CD14-positive monocyte (primary cell): Measurements from ENCODE around the gene NOP14. TPM values are rescaled to one million over a fixed set of nuclear protein-coding genes. Genes with fewer than 3 reads are reported as not detected.
A peak's percentile ranks its signal among the peaks of the same experiment; 100 is the strongest.

Source experiments
- DNase-seq, 3 donors: peaks; one replicate each; pipeline ENCODE4 v3.0.0-alpha.2; 2011 to 2022
- H2AFZ ChIP-seq: 2 replicates; pipeline ENCODE4 v1.6.0; 2012; ENCODE audit warnings: mild to moderate bottlenecking, low read depth, low read length, inconsistent platforms; ENCODE audit not compliant: insufficient read depth, poor library complexity, severe bottlenecking
- H3K27ac ChIP-seq, 2 donors: 1 replicate in 1 of 2; 2 replicates in 1 of 2; pipeline ENCODE4 v1.5.1; 2012 to 2013; ENCODE audit warnings: low read length in 2 of 2, control low read depth in 1 of 2, inconsistent platforms in 1 of 2, low read depth in 1 of 2, mild to moderate bottlenecking in 1 of 2
- H3K27me3 ChIP-seq, 2 donors: one replicate each; pipeline versions ENCODE4 v1.6.0 to v1.6.1; 2011 to 2013; ENCODE audit warnings: low read length in 2 of 2; ENCODE audit not compliant: control insufficient read depth in 2 of 2, insufficient read depth in 2 of 2
- H3K36me3 ChIP-seq, 2 donors: replicated peaks in 1 of 2; 1 replicate in 1 of 2; 2 replicates in 1 of 2; pipeline versions ENCODE4 v1.5.1 to v1.6.1; 2012 to 2013; ENCODE audit warnings: low read length in 2 of 2, control low read depth in 1 of 2, inconsistent platforms in 1 of 2, mild to moderate bottlenecking in 1 of 2; ENCODE audit not compliant: insufficient read depth in 2 of 2, control insufficient read depth in 1 of 2
- H3K4me1 ChIP-seq, 2 donors: 1 replicate in 1 of 2; 2 replicates in 1 of 2; pipeline versions ENCODE4 v1.5.1 to v1.6.1; 2012 to 2013; ENCODE audit warnings: low read length in 2 of 2, control low read depth in 1 of 2, inconsistent platforms in 1 of 2, mild to moderate bottlenecking in 1 of 2, moderate library complexity in 1 of 2; ENCODE audit not compliant: insufficient read depth in 2 of 2, control insufficient read depth in 1 of 2
- H3K4me2 ChIP-seq: replicated peaks from 2 replicates; pipeline ENCODE3; 2012; ENCODE audit warnings: low read length, moderate library complexity, mild to moderate bottlenecking; ENCODE audit not compliant: poor library complexity, severe bottlenecking; ENCODE audit errors: extremely low read depth
- H3K4me3 ChIP-seq, 3 experiments: fragments of 200-600 bp in 1 of 3; sonication (generic) in 1 of 3; replicated peaks in 1 of 3; 1 replicate in 2 of 3; 2 replicates in 1 of 3; pipeline ENCODE4 v1.5.1; 2011 to 2013; ENCODE audit warnings: low read length in 3 of 3, mild to moderate bottlenecking in 3 of 3, control low read depth in 2 of 3, low read depth in 2 of 3, inconsistent platforms in 1 of 3, moderate library complexity in 1 of 3
- H3K79me2 ChIP-seq: 2 replicates; pipeline ENCODE4 v1.6.0; 2012; ENCODE audit warnings: mild to moderate bottlenecking, control low read depth, inconsistent platforms, low read length, moderate library complexity; ENCODE audit not compliant: insufficient read depth
- H3K9ac ChIP-seq: 2 replicates; pipeline ENCODE4 v1.6.0; 2017; ENCODE audit warnings: low read length, mild to moderate bottlenecking; ENCODE audit not compliant: insufficient read depth, poor library complexity, severe bottlenecking
- H3K9me3 ChIP-seq, 2 donors: replicated peaks in 1 of 2; 1 replicate in 1 of 2; 2 replicates in 1 of 2; pipeline versions ENCODE4 v1.5.1 to v1.6.1; 2012 to 2013; ENCODE audit warnings: low read length in 2 of 2, control low read depth in 1 of 2; ENCODE audit not compliant: control insufficient read depth in 1 of 2, insufficient read depth in 1 of 2
- H4K20me1 ChIP-seq: 2 replicates; pipeline ENCODE4 v1.6.0; 2012; ENCODE audit warnings: mild to moderate bottlenecking, low read length, control low read depth, moderate library complexity; ENCODE audit not compliant: insufficient read depth
- H3K27ac Mint-ChIP-seq, 7 donors: one replicate each; pipeline ENCODE4 v1.8.0; 2020; ENCODE audit warnings: mild to moderate bottlenecking in 7 of 7, mixed read lengths in 7 of 7, moderate library complexity in 6 of 7, inconsistent platforms in 2 of 7
- H3K27me3 Mint-ChIP-seq, 3 donors: one replicate each; pipeline ENCODE4 v1.8.0; 2021 to 2022; ENCODE audit warnings: low read depth in 3 of 3, mild to moderate bottlenecking in 3 of 3, mixed read lengths in 3 of 3, moderate library complexity in 3 of 3, inconsistent platforms in 1 of 3
- H3K36me3 Mint-ChIP-seq, 2 donors: one replicate each; pipeline ENCODE4 v1.8.0; 2020; ENCODE audit warnings: mixed read lengths in 2 of 2, inconsistent platforms in 1 of 2, mild to moderate bottlenecking in 1 of 2
- H3K4me1 Mint-ChIP-seq: one replicate; pipeline ENCODE4 v1.8.0; 2020; ENCODE audit warnings: mild to moderate bottlenecking, mixed read lengths
- H3K4me3 Mint-ChIP-seq, 2 donors: one replicate each; pipeline ENCODE4 v1.8.0; 2020; ENCODE audit warnings: mild to moderate bottlenecking in 2 of 2, mixed read lengths in 2 of 2, moderate library complexity in 1 of 2
- H3K9me3 Mint-ChIP-seq, 7 donors: one replicate each; pipeline ENCODE4 v1.8.0; 2020 to 2022; ENCODE audit warnings: mixed read lengths in 7 of 7, mild to moderate bottlenecking in 6 of 7, moderate library complexity in 6 of 7, inconsistent platforms in 2 of 7
- CTCF ChIP-seq: fragments of 200-600 bp; IDR thresholded peaks from one replicate; pipeline ENCODE4 v1.8.0; 2022; ENCODE audit warnings: antibody characterized with exemption, mild to moderate bottlenecking
- WGBS: methylation state at CpG from one replicate; pipeline ENCODE4 v1.1.5; 2013; ENCODE audit warnings: missing lambda C conversion rate; ENCODE audit not compliant: insufficient coverage; 5-methylcytosine and 5-hydroxymethylcytosine counted together
- intact Hi-C, 2 donors: fragments of 100-400 bp; cut with micrococcal nuclease; formaldehyde crosslinking; loops; one replicate each; pipeline versions ENCODE4 v1.15.0 to v1.15.1; 2023
- polyA plus RNA-seq, 3 donors: library from polyadenylated mRNA; depleted of rRNA in 1 of 3; unstranded in 2 of 3; stranded (reverse) in 1 of 3; fragments of 300-500 nt in 2 of 3; fragments of >200 nt in 1 of 3; fragmentation: Illumina TruSeq in 2 of 3; gene quantifications; 1 replicate in 2 of 3; 2 replicates in 1 of 3; pipeline ENCODE4 v1.2.3, GENCODE V29; 2012 to 2021

Gene NOP14
- polyA plus RNA-seq, 3 donors: 3.9 to 6.2 (median 4.3) TPM

GRCh38 chr4:2927696-2928075 lies 35.5 kb downstream of the NOP14 start:
- Mint-ChIP-seq H3K9me3 (no peaks in the 10 kb centered on the region), H3K4me3 (no peak overlapping the region), H3K27ac (peak overlapping the region in 3 of 7 donors; percentile 26 to 57 (median 31)), H3K36me3 (peaks cover 67 to 81% of the 10 kb centered on the region in 2 donors), H3K27me3 (peaks cover 0 to 5% (median 2%) of the 10 kb centered on the region in 3 donors), H3K4me1 (peaks cover 22% of the 10 kb centered on the region)
- no peak overlapping the region for H3K4me2 ChIP-seq
- DNase-seq: no peak
- H3K4me1 ChIP-seq: peaks cover 24 to 27% of the 10 kb centered on the region in 2 donors
- H3K27me3 ChIP-seq: no peaks in the 10 kb centered on the region
- peaks cover 85 to 88% of the 10 kb centered on the region in 2 donors for H3K36me3 ChIP-seq
- WGBS: 97% methylated on average over 9 of the region's 12 CpGs
- no peak overlapping the region for H3K27ac ChIP-seq
- H3K4me3 ChIP-seq: no peak overlapping the region
- peaks cover 67% of the 10 kb centered on the region for H4K20me1 ChIP-seq
- no peak overlapping the region for H2AFZ ChIP-seq
- TF ChIP-seq CTCF: no peak
- H3K9ac ChIP-seq: no peak overlapping the region
- intact Hi-C loops: no loop called here
- H3K9me3 ChIP-seq: no peaks in the 10 kb centered on the region
- peaks cover 36% of the 10 kb centered on the region for H3K79me2 ChIP-seq

GRCh38 chr4:2927016-2927695 lies 36.0 kb downstream of the NOP14 start:
- 98% methylated on average over 14 of the region's 18 CpGs for WGBS
- peaks cover 31% of the 10 kb centered on the region for H3K79me2 ChIP-seq
- peaks cover 0 to 5% (median 2%) of the 10 kb centered on the region in 3 donors for H3K27me3 Mint-ChIP-seq
- H3K36me3 ChIP-seq: peaks cover 90 to 94% of the 10 kb centered on the region in 2 donors
- no peak overlapping the region for H3K4me3 Mint-ChIP-seq
- H4K20me1 ChIP-seq: peaks cover 67% of the 10 kb centered on the region
- no peak overlapping the region for H3K9ac ChIP-seq
- H3K27ac ChIP-seq: no peak overlapping the region
- no peak overlapping the region for H2AFZ ChIP-seq
- no peak for TF ChIP-seq CTCF
- intact Hi-C loops: no loop called here
- no peak for DNase-seq
- H3K4me2 ChIP-seq: no peak overlapping the region
- H3K27me3 ChIP-seq: no peaks in the 10 kb centered on the region
- H3K4me1 Mint-ChIP-seq: peaks cover 22% of the 10 kb centered on the region
- H3K9me3 Mint-ChIP-seq: no peaks in the 10 kb centered on the region
- H3K9me3 ChIP-seq: no peaks in the 10 kb centered on the region
- peaks cover 18 to 21% of the 10 kb centered on the region in 2 donors for H3K4me1 ChIP-seq
- H3K4me3 ChIP-seq: no peak overlapping the region
- peaks cover 71 to 86% of the 10 kb centered on the region in 2 donors for H3K36me3 Mint-ChIP-seq
- peak overlapping the region in 3 of 7 donors; percentile 31 to 55 (median 50) for H3K27ac Mint-ChIP-seq
